Ascending aorta (tissue), 2 donors: ENCODE results near the gene PROM2. TPM values are rescaled to one million over a fixed set of nuclear protein-coding genes. Genes with fewer than 3 reads are reported as not detected.
A peak's percentile ranks its signal among the peaks of the same experiment; 100 is the strongest.

Experiments
- DNase-seq, 2 donors: peaks; one replicate each; pipeline ENCODE4 v3.0.0-alpha.2; 2019; ENCODE audit warnings: low spot score in 2 of 2
- H3K27ac ChIP-seq, 2 donors: fragments of 200-600 bp; sonication (generic); one replicate each; pipeline ENCODE4 v1.5.1; 2016 to 2017; ENCODE audit warnings: mild to moderate bottlenecking in 1 of 2
- H3K27me3 ChIP-seq: fragments of 200-600 bp; sonication (generic); one replicate; pipeline ENCODE4 v1.5.1; 2017
- H3K36me3 ChIP-seq, 2 donors: fragments of 200-600 bp; sonication (generic); one replicate each; pipeline ENCODE4 v1.5.1; 2016
- H3K4me1 ChIP-seq, 2 donors: fragments of 200-600 bp; sonication (generic); one replicate each; pipeline ENCODE4 v1.5.1; 2016 to 2017; ENCODE audit warnings: mild to moderate bottlenecking in 1 of 2
- H3K4me3 ChIP-seq, 2 donors: fragments of 200-600 bp; sonication (generic); one replicate each; pipeline ENCODE4 v1.5.1; 2016 to 2017; ENCODE audit warnings: mild to moderate bottlenecking in 1 of 2
- H3K9me3 ChIP-seq, 2 donors: fragments of 200-600 bp; sonication (generic); one replicate each; pipeline ENCODE4 v1.5.1; 2016
- CTCF ChIP-seq, 3 experiments: fragments of 200-600 bp in 2 of 3; fragments of 450-650 bp in 1 of 3; sonication (generic) in 2 of 3; IDR thresholded peaks; one replicate each; pipeline ENCODE4 v1.5.1; 2016 to 2019; ENCODE audit warnings: antibody characterized with exemption in 3 of 3, mild to moderate bottlenecking in 1 of 3, moderate library complexity in 1 of 3
- intact Hi-C: fragments of 100-400 bp; cut with DNase I; formaldehyde crosslinking; loops from one replicate; pipeline ENCODE4 v1.15.1; 2023
- total RNA-seq: library from RNA; depleted of rRNA; stranded (reverse); fragments of >200 nt; gene quantifications from one replicate; pipeline ENCODE4 v1.1.0, GENCODE V29; 2016

The PROM2 gene
- not detected for total RNA-seq

- DNase-seq: peak in 1 of 2 donors; percentile 61
- no peaks in the 10 kb centered on the region for H3K27me3 ChIP-seq
- no peak for TF ChIP-seq CTCF (IDR thresholded peaks at IDR 0.05)
Measured at GRCh38 chr2:95274291-95275150, at the start of gene PROM2. PROM2 (plus strand) TSS chr2:95274449; CDS start chr2:95274586, 137 bp downstream.

GRCh38 chr2:95225658-95226057 is 48.6 kb upstream of the PROM2 start:
- peaks cover 57 to 79% of the 10 kb centered on the region in 2 donors for H3K9me3 ChIP-seq
- intact Hi-C loops: no loop called here
- H3K4me3 ChIP-seq: no peak overlapping the region
- no peak for TF ChIP-seq CTCF (IDR thresholded peaks at IDR 0.05)
- DNase-seq: no peak
- no peaks in the 10 kb centered on the region for H3K4me1 ChIP-seq
- no peak overlapping the region for H3K27ac ChIP-seq
- no peaks in the 10 kb centered on the region for H3K27me3 ChIP-seq
- peaks cover 0 to 16% of the 10 kb centered on the region in 2 donors for H3K36me3 ChIP-seq

More at GRCh38 chr2:95274291-95275150, at the start of gene PROM2:
- H3K4me1 ChIP-seq: no peaks in the 10 kb centered on the region
- intact Hi-C loops: no loop called here
- H3K36me3 ChIP-seq: no peaks in the 10 kb centered on the region
- H3K27ac ChIP-seq: no peak within 1 kb of the TSS
- no peaks in the 10 kb centered on the region for H3K9me3 ChIP-seq
- H3K4me3 ChIP-seq: no peak within 1 kb of the TSS

- H3K36me3 ChIP-seq: no peaks in the 10 kb centered on the region
- no peak overlapping the region for H3K4me3 ChIP-seq
- intact Hi-C loops: no loop called here
- no peak for DNase-seq
- no peak overlapping the region for H3K27ac ChIP-seq
- peaks cover 29 to 83% of the 10 kb centered on the region in 2 donors for H3K9me3 ChIP-seq
- TF ChIP-seq CTCF (IDR thresholded peaks at IDR 0.05): peak in 1 of 3 experiments; percentile 21
- no peaks in the 10 kb centered on the region for H3K4me1 ChIP-seq
- H3K27me3 ChIP-seq: no peaks in the 10 kb centered on the region
Measured at GRCh38 chr2:95231723-95232122, 42.5 kb upstream of the PROM2 start.

GRCh38 chr2:95232232-95232631 is 42.0 kb upstream of the PROM2 start:
- no peak for DNase-seq
- Histone ChIP-seq H3K36me3 (no peaks in the 10 kb centered on the region), H3K4me3 (no peak overlapping the region), H3K4me1 (no peaks in the 10 kb centered on the region), H3K27ac (no peak overlapping the region), H3K27me3 (no peaks in the 10 kb centered on the region), H3K9me3 (peaks cover 31 to 88% of the 10 kb centered on the region in 2 donors)
- intact Hi-C loops: no loop called here
- no peak for TF ChIP-seq CTCF (IDR thresholded peaks at IDR 0.05)

- peaks cover 36 to 94% of the 10 kb centered on the region in 2 donors for H3K9me3 ChIP-seq
- intact Hi-C loops: no loop called here
Measured at GRCh38 chr2:95234286-95234785, 39.9 kb upstream of the PROM2 start.

More at GRCh38 chr2:95234286-95234785, 39.9 kb upstream of the PROM2 start:
- Histone ChIP-seq H3K4me1 (no peaks in the 10 kb centered on the region), H3K36me3 (no peaks in the 10 kb centered on the region), H3K4me3 (no peak overlapping the region), H3K27ac (no peak overlapping the region), H3K27me3 (no peaks in the 10 kb centered on the region)
- DNase-seq: no peak
- no peak for TF ChIP-seq CTCF (IDR thresholded peaks at IDR 0.05)
